ENCODE data around the gene MAB21L2. TPM values are rescaled to one million over a fixed set of nuclear protein-coding genes. Genes with fewer than 3 reads are reported as not detected.

MAB21L2 gene
- total RNA-seq, 4 donors from 2014 or later = not detected

GRCh38 chr4:150591904-150592303 lies 10.0 kb downstream of the MAB21L2 start:
- TF ChIP-seq, protein P1, sequence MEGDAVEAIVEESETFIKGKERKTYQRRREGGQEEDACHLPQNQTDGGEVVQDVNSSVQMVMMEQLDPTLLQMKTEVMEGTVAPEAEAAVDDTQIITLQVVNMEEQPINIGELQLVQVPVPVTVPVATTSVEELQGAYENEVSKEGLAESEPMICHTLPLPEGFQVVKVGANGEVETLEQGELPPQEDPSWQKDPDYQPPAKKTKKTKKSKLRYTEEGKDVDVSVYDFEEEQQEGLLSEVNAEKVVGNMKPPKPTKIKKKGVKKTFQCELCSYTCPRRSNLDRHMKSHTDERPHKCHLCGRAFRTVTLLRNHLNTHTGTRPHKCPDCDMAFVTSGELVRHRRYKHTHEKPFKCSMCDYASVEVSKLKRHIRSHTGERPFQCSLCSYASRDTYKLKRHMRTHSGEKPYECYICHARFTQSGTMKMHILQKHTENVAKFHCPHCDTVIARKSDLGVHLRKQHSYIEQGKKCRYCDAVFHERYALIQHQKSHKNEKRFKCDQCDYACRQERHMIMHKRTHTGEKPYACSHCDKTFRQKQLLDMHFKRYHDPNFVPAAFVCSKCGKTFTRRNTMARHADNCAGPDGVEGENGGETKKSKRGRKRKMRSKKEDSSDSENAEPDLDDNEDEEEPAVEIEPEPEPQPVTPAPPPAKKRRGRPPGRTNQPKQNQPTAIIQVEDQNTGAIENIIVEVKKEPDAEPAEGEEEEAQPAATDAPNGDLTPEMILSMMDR (IDR thresholded peaks at IDR 0.05; ENCODE audit: low read depth) = no peak

GRCh38 chr4:150593996-150594395 lies 12.0 kb downstream of the MAB21L2 start:
- TF ChIP-seq, protein P1 (IDR thresholded peaks at IDR 0.05; ENCODE audit: low read depth) = no peak

- TF ChIP-seq, protein P1 (IDR thresholded peaks at IDR 0.05; ENCODE audit: low read depth) = no peak
Observed at GRCh38 chr4:150598909-150599308, 17.0 kb downstream of the MAB21L2 start.

DNA sequence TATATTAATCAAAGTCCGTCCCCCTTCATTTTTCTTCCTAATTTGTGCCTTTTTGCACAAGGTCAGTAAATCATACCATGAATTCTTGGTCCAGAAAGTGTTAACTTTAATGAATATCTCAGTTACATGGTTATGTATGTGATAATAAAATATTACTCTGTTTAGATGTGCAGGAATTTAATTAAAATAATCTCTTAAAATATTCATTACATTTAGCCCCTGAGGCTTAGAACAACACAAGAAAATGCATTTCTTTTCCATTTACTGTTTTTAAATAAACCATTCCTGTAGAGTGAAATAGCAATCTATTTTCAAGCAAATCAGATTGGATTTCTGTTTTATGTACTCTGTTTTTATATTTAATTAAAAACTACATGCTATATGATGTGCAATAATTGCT lies 17.6 kb downstream of the MAB21L2 start:
- TF ChIP-seq, protein P1 (IDR thresholded peaks at IDR 0.05; ENCODE audit: low read depth) = no peak

DNA sequence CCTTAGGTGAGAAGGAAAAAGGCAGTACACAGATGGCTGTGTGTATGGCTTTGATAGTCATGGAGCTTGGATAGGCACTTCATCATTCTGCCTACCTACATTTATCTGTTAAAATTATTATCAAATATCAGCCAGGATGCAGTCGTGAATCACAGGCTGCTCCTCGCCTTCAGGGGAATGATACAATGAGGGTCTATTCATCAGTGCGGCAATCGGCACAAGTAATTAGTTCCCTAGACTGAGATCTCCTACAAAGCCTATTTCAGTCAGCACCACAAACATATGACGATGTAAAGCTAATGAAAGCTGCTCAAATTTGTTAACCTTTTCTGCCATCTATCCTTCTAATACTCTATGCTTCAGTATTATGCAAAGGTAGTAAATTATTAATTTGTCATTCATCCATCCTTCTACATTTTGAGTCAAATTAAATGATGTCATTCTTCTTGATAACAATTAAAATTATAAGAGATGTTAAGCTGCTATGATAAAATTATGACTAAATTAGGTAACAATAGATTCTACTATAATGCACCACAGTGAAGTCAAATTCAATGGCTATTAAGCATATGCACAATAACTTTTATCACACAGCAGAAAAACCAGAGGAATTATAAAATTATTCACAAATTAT lies 19.0 kb downstream of the MAB21L2 start:
- TF ChIP-seq, protein P1 (IDR thresholded peaks at IDR 0.05; ENCODE audit: low read depth) = no peak

DNA sequence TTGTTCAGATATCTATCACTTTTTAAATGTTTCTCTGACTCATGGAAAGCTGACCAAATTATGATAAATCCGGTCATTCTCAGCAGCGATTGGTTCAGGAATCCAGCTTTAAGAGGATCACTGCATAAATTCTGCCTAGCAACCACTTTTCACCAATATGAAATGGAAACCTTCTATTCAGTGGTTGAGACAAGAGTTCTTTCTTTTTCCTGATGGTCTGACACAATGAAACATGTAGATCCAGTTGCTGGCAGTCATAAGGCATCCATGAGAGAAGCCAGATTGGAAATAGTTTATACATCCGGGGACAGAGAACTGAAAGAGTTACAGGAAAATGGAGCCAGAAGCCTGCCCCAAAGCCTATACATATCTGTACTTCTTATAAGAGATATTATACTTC lies 27.2 kb downstream of the MAB21L2 start:
- TF ChIP-seq, protein P1 (IDR thresholded peaks at IDR 0.05; ENCODE audit: low read depth) = no peak

- TF ChIP-seq, protein P1 (IDR thresholded peaks at IDR 0.05; ENCODE audit: low read depth) = no peak
Observed at GRCh38 chr4:150619042-150619441, 37.1 kb downstream of the MAB21L2 start.

Measured in subcutaneous adipose tissue (tissue), 4 donors.